ENCODE data around the gene LRRC56.

DNA sequence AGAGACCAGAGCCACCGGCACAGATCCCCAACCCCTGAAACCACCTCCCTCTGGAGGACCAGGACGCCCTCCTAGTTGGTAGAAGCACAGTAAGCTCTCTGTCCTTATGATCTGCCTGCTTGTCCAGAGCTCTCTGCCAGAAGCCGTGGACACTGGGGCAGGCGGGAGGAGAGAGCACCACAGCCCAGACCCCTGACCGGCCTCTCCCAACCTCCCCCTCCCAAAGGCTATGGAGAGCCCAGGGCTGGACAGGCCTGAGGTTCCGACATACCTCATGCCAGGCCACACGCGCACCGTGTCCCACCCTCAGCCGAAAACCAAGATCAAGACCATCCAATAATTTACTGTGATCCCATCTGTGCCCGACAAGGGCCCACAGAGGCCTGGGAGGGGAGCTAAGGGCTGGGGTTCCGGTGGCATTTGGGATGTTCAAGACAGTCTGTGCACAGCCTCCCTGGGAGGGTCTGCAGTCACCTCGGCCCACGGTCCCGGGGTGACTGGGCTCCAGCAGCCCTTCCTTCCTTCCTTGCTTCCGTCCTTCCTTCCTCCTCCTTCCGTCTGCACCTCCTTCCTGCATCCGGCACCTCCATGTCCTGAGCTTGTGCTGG, 5.3 kb upstream of the LRRC56 start:
- TF ChIP-seq POLR2AphosphoS5 (IDR thresholded peaks at IDR 0.05; ENCODE audit: low read depth, low read length) = no peak
- TF ChIP-seq, protein P1, sequence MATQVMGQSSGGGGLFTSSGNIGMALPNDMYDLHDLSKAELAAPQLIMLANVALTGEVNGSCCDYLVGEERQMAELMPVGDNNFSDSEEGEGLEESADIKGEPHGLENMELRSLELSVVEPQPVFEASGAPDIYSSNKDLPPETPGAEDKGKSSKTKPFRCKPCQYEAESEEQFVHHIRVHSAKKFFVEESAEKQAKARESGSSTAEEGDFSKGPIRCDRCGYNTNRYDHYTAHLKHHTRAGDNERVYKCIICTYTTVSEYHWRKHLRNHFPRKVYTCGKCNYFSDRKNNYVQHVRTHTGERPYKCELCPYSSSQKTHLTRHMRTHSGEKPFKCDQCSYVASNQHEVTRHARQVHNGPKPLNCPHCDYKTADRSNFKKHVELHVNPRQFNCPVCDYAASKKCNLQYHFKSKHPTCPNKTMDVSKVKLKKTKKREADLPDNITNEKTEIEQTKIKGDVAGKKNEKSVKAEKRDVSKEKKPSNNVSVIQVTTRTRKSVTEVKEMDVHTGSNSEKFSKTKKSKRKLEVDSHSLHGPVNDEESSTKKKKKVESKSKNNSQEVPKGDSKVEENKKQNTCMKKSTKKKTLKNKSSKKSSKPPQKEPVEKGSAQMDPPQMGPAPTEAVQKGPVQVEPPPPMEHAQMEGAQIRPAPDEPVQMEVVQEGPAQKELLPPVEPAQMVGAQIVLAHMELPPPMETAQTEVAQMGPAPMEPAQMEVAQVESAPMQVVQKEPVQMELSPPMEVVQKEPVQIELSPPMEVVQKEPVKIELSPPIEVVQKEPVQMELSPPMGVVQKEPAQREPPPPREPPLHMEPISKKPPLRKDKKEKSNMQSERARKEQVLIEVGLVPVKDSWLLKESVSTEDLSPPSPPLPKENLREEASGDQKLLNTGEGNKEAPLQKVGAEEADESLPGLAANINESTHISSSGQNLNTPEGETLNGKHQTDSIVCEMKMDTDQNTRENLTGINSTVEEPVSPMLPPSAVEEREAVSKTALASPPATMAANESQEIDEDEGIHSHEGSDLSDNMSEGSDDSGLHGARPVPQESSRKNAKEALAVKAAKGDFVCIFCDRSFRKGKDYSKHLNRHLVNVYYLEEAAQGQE (IDR thresholded peaks at IDR 0.05; ENCODE audit: insufficient read depth in 1 of 2, low read depth in 2 of 2, low read length in 2 of 2) = no peak
